GM23338 (cell line): ENCODE data around the gene PTPRZ1. TPM values are rescaled to one million over a fixed set of nuclear protein-coding genes. Genes with fewer than 3 reads are reported as not detected.

ENCODE experiments used
- ATAC-seq: fragments of 200-7000 bp; cut with Tn5 transposase; 3 replicates; pipeline ENCODE4 v1.9.1; 2020
- DNase-seq: peaks from one replicate; pipeline ENCODE4 v3.0.0-alpha.2; 2015; ENCODE audit warnings: low spot score
- H2AFZ ChIP-seq: fragments of 200-600 bp; sonication (generic); 2 replicates; pipeline ENCODE4 v1.8.0; 2016; ENCODE audit warnings: antibody characterized with exemption, mild to moderate bottlenecking, moderate library complexity
- H3F3A ChIP-seq: fragments of 200-600 bp; sonication (generic); replicated peaks from 2 replicates; pipeline ENCODE4 v1.8.0; 2017; ENCODE audit warnings: antibody characterized with exemption, mixed run types, low read depth
- H3K27ac ChIP-seq: fragments of 200-600 bp; sonication (generic); 2 replicates; pipeline ENCODE4 v1.6.1; 2016; ENCODE audit warnings: low read depth
- H3K27me3 ChIP-seq: fragments of 200-600 bp; sonication (generic); 2 replicates; pipeline ENCODE4 v1.8.0; 2016; ENCODE audit warnings: mild to moderate bottlenecking, mixed run types, moderate library complexity; ENCODE audit not compliant: insufficient read depth
- H3K36me3 ChIP-seq: fragments of 200-600 bp; sonication (generic); 2 replicates; pipeline ENCODE4 v1.8.0; 2016; ENCODE audit warnings: mild to moderate bottlenecking; ENCODE audit not compliant: insufficient read depth
- H3K4me1 ChIP-seq: fragments of 200-600 bp; sonication (generic); 2 replicates; pipeline ENCODE4 v1.8.0; 2016; ENCODE audit warnings: mild to moderate bottlenecking, moderate library complexity; ENCODE audit not compliant: insufficient read depth
- H3K4me2 ChIP-seq: fragments of 200-600 bp; sonication (generic); 2 replicates; pipeline ENCODE4 v1.7.1; 2017; ENCODE audit warnings: mixed run types
- H3K4me3 ChIP-seq: fragments of 200-600 bp; sonication (generic); 2 replicates; pipeline ENCODE4 v1.6.1; 2016; ENCODE audit warnings: mixed run types
- H3K79me2 ChIP-seq: fragments of 200-600 bp; sonication (generic); replicated peaks from 2 replicates; pipeline ENCODE4 v1.8.0; 2017; ENCODE audit warnings: mild to moderate bottlenecking; ENCODE audit not compliant: insufficient read depth
- H3K9me2 ChIP-seq: fragments of 200-600 bp; sonication (generic); 2 replicates; pipeline ENCODE4 v1.8.0; 2017; ENCODE audit not compliant: insufficient read depth
- H4K20me1 ChIP-seq: fragments of 200-600 bp; sonication (generic); replicated peaks from 2 replicates; pipeline ENCODE4 v1.8.0; 2017; ENCODE audit warnings: mild to moderate bottlenecking; ENCODE audit not compliant: insufficient read depth
- H3K27ac Mint-ChIP-seq: 2 replicates; pipeline ENCODE4 v1.8.0; 2020; ENCODE audit warnings: inconsistent platforms, mild to moderate bottlenecking, moderate library complexity, mixed read lengths
- H3K27me3 Mint-ChIP-seq: 3 replicates; pipeline ENCODE4 v1.8.0; 2022; ENCODE audit warnings: low read depth, mild to moderate bottlenecking, moderate library complexity, mixed read lengths, inconsistent platforms; ENCODE audit not compliant: insufficient read depth, poor library complexity
- H3K36me3 Mint-ChIP-seq: 3 replicates; pipeline ENCODE4 v1.8.0; 2021; ENCODE audit warnings: low read depth, mild to moderate bottlenecking, inconsistent platforms, moderate library complexity, mixed read lengths
- H3K4me1 Mint-ChIP-seq: 3 replicates; pipeline ENCODE4 v1.8.0; 2020; ENCODE audit warnings: mild to moderate bottlenecking, inconsistent platforms, mixed read lengths
- H3K4me3 Mint-ChIP-seq: 3 replicates; pipeline ENCODE4 v1.8.0; 2021; ENCODE audit warnings: moderate library complexity, mild to moderate bottlenecking, inconsistent platforms, mixed read lengths
- H3K9me3 Mint-ChIP-seq: 3 replicates; pipeline ENCODE4 v1.8.0; 2020; ENCODE audit warnings: moderate library complexity, mild to moderate bottlenecking, inconsistent platforms, mixed read lengths
- ETS1 ChIP-seq: IDR thresholded peaks from 2 replicates; pipeline ENCODE4 v1.6.1; 2016; ENCODE audit warnings: antibody characterized with exemption
- EZH2 ChIP-seq: fragments of 200-600 bp; sonication (generic); IDR thresholded peaks from one replicate; pipeline ENCODE4 v1.8.0; 2017; ENCODE audit warnings: antibody characterized with exemption, mild to moderate bottlenecking, low read depth; ENCODE audit not compliant: unreplicated experiment
- NANOG ChIP-seq: IDR thresholded peaks from 2 replicates; pipeline ENCODE4 v1.6.1; 2016; ENCODE audit warnings: antibody characterized with exemption, borderline replicate concordance
- ZNF114 ChIP-seq: fragments of 250-450 bp; sonication (Bioruptor Pico); IDR thresholded peaks from 2 replicates; pipeline ENCODE4 v1.5.0; 2020; ENCODE audit warnings: mild to moderate bottlenecking, moderate library complexity
- ZNF331 ChIP-seq: fragments of 250-450 bp; sonication (Bioruptor Pico); IDR thresholded peaks from 2 replicates; pipeline ENCODE4 v1.5.0; 2020; ENCODE audit warnings: low read depth, mild to moderate bottlenecking, moderate library complexity
- ZNF462 ChIP-seq: fragments of 250-450 bp; sonication (Bioruptor Pico); IDR thresholded peaks from 2 replicates; pipeline ENCODE4 v1.5.0; 2020; ENCODE audit warnings: mild to moderate bottlenecking, moderate library complexity
- polyA plus RNA-seq: library from polyadenylated mRNA; unstranded; fragments of >200 nt; fragmentation: Nextera tagmentation; extraction: Ambion mirVana; gene quantifications from 2 replicates; pipeline ENCODE4 v1.2.1, GENCODE V29; 2016
- total RNA-seq: library from RNA; depleted of rRNA; stranded (reverse); fragments of >200 nt; shearing (Covaris generic); gene quantifications from 2 replicates; pipeline ENCODE4 v1.2.3, GENCODE V29; 2014

PTPRZ1 gene
- total and polyA plus RNA-seq, 2 experiments from 2014 or later: 160 to 230 TPM

DNA sequence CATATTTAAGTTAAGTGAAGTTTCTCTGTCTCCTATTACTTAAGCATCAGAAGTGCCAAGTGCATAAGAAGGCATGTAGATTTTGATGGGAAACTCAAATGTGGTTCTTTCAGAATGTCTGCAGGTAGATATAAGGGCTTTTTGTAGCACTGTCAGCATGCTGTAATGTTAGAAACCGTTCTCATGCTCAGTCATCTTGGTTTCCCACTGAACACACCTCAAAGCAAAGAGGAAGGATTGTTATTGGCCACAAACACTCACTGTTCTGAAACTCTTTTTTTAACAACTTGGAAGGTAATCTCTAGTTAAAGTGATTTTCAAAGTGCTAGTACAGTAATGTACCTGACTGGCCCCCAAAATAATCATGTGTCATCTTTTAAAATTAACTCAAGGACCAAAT is 145.1 kb downstream of the PTPRZ1 start (continued):
- TF ChIP-seq ZNF462 (no peak), ZNF331 (CRISPR knock-in tag) (no peak), EZH2 (no peak), NANOG (no peak)

DNA sequence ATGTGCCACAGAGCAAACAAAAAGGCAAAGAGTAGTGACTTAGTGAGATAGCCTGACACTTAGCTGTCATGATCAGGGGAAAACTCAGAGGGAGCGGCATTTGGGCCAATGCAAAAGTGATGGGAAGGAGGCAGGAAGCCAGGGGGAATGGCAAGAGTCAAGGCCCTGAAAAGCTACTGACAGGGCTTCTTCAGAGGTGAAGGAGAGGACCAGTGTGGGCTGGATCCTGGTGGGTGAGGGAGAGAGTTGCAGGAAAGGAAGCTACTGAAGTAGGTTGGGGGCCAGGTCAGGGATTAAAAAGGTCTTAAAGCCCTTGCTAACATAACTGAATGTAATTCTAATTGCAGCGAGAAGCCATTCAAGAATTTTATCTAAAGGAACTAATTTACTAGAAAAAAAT is 154.1 kb downstream of the PTPRZ1 start:
- peak; percentile 33 for DNase-seq
- Histone ChIP-seq H3F3A (no peaks in the 10 kb centered on the region), H3K4me2 (no peak overlapping the region), H3K4me3 (no peak overlapping the region), H3K27me3 (no peaks in the 10 kb centered on the region), H3K4me1 (no peaks in the 10 kb centered on the region), H4K20me1 (no peaks in the 10 kb centered on the region), H3K9me2 (no peaks in the 10 kb centered on the region), H3K27ac (no peak overlapping the region), H3K79me2 (no peaks in the 10 kb centered on the region), H2AFZ (no peak overlapping the region), H3K36me3 (peaks cover 6% of the 10 kb centered on the region; the same call in 1 of the 2 replicates)
- ATAC-seq: peak; percentile 75
- H3K27ac Mint-ChIP-seq: no peak overlapping the region; the same call in 1 of the 2 replicates
- TF ChIP-seq ETS1 (no peak), ZNF114 (CRISPR knock-in tag) (no peak)
- no peaks in the 10 kb centered on the region for H3K4me1 Mint-ChIP-seq
- no peaks in the 10 kb centered on the region for H3K27me3 Mint-ChIP-seq
- H3K4me3 Mint-ChIP-seq: no peak overlapping the region
- no peaks in the 10 kb centered on the region for H3K36me3 Mint-ChIP-seq
- H3K9me3 Mint-ChIP-seq: no peaks in the 10 kb centered on the region
